NCI-H1092 treated with DMSO at 0.1 percent for 48 hours (cell line): Measurements from ENCODE around the gene FHAD1.
"Not testable (repeated sequence)": the region's sequence is repeated elsewhere in the genome, so short reads cannot be mapped to it uniquely, and the experiment has no call there.

ENCODE experiments used
- DNase-seq: peaks from one replicate; lab custom pipeline; 2025; lab: John Stamatoyannopoulos, UW

The FHAD1 gene

GRCh38 chr1:15276691-15277446 is 29.8 kb downstream of the FHAD1 start:
- DNase-seq = no peak

GRCh38 chr1:15277447-15277838 is 30.4 kb downstream of the FHAD1 start:
- no peak for DNase-seq

GRCh38 chr1:15277933-15278332 is 30.9 kb downstream of the FHAD1 start:
- DNase-seq = no peak

- DNase-seq = no peak
These were observed 32.7 kb downstream of the FHAD1 start for GRCh38 chr1:15279576-15280230.

- DNase-seq = no peak
These were observed 33.4 kb downstream of the FHAD1 start for GRCh38 chr1:15280416-15280815.

GRCh38 chr1:15282038-15282437 is 35.0 kb downstream of the FHAD1 start:
- no peak for DNase-seq

GRCh38 chr1:15282810-15283474 is 35.9 kb downstream of the FHAD1 start:
- peak; percentile 20 for DNase-seq

GRCh38 chr1:15283526-15283925 is 36.5 kb downstream of the FHAD1 start:
- peak; percentile 18 for DNase-seq

GRCh38 chr1:15286452-15286851 is 39.4 kb downstream of the FHAD1 start:
- DNase-seq = no peak

- DNase-seq = no peak
These were observed 40.3 kb downstream of the FHAD1 start for GRCh38 chr1:15287035-15287979.

GRCh38 chr1:15288173-15288926 is 41.3 kb downstream of the FHAD1 start:
- peak; percentile 59 for DNase-seq

GRCh38 chr1:15289251-15289651 is 42.2 kb downstream of the FHAD1 start:
- DNase-seq = no peak

GRCh38 chr1:15290382-15290781 is 43.4 kb downstream of the FHAD1 start:
- DNase-seq = no peak

- no peak for DNase-seq
These were observed 48.7 kb downstream of the FHAD1 start for GRCh38 chr1:15295696-15296095.

- DNase-seq = no peak
These were observed 49.7 kb downstream of the FHAD1 start for GRCh38 chr1:15296585-15297321.

- not testable (repeated sequence) for DNase-seq
These were observed 51.0 kb downstream of the FHAD1 start for GRCh38 chr1:15297975-15298374.

GRCh38 chr1:15299179-15299578 is 52.2 kb downstream of the FHAD1 start:
- DNase-seq = no peak

- DNase-seq = no peak
These were observed 52.8 kb downstream of the FHAD1 start for GRCh38 chr1:15299806-15300205.

GRCh38 chr1:15303935-15304334 is 56.9 kb downstream of the FHAD1 start:
- DNase-seq = no peak

GRCh38 chr1:15304708-15305467 is 57.9 kb downstream of the FHAD1 start:
- DNase-seq = peak; percentile 64
